A673 (cell line): ENCODE measurements around the gene SPARCL1. TPM values are rescaled to one million over a fixed set of nuclear protein-coding genes. Genes with fewer than 3 reads are reported as not detected.

Experiments
- BruUV-seq: library from RNA; stranded (reverse); fragments of 400-500 nt; replicated peaks from 2 replicates; lab custom pipeline; 2021; lab: Mats Ljungman, UMichigan
- CTCF ChIA-PET: fragments of 300-600 bp; sonication (Branson Sonifier 250); formaldehyde crosslinking; loops from one replicate; lab custom pipeline; 2022; ENCODE audit warnings: antibody characterized with exemption; lab: Charles Lee
- POLR2A ChIA-PET: fragments of 300-600 bp; sonication (Branson Sonifier 250); formaldehyde crosslinking; loops from one replicate; lab custom pipeline; 2022; ENCODE audit warnings: antibody characterized with exemption; ENCODE audit not compliant: low non-redundant PET; lab: Charles Lee
- DNase-seq: peaks from one replicate; pipeline ENCODE4 v3.0.0-alpha.2; 2015; ENCODE audit warnings: low spot score
- H3K27ac ChIP-seq: fragments of 200-600 bp; sonication (generic); 2 replicates; pipeline ENCODE4 v1.5.1; 2016; ENCODE audit warnings: mixed run types, low read depth, mild to moderate bottlenecking, mixed read lengths, antibody characterized with exemption, low read length; ENCODE audit not compliant: poor library complexity, severe bottlenecking
- H3K27me3 ChIP-seq: fragments of 200-600 bp; sonication (generic); replicated peaks from 2 replicates; pipeline ENCODE4 v1.6.1; 2017; ENCODE audit warnings: mixed run types, low read depth, mild to moderate bottlenecking, mixed read lengths, antibody characterized with exemption, low read length; ENCODE audit not compliant: insufficient read depth, poor library complexity
- H3K36me3 ChIP-seq: fragments of 200-600 bp; sonication (generic); 2 replicates; pipeline ENCODE4 v1.6.1; 2016; ENCODE audit warnings: mixed run types, mild to moderate bottlenecking, mixed read lengths, antibody characterized with exemption, low read length; ENCODE audit not compliant: insufficient read depth, poor library complexity, severe bottlenecking
- H3K4me1 ChIP-seq: fragments of 200-600 bp; sonication (generic); 2 replicates; pipeline ENCODE4 v1.6.1; 2017; ENCODE audit warnings: mixed run types, mild to moderate bottlenecking, mixed read lengths, antibody characterized with exemption, low read length; ENCODE audit not compliant: insufficient read depth, poor library complexity, severe bottlenecking
- H3K4me3 ChIP-seq: fragments of 200-600 bp; sonication (generic); 2 replicates; pipeline ENCODE4 v1.5.1; 2016; ENCODE audit warnings: low read depth, mixed run types, mild to moderate bottlenecking, mixed read lengths, low read length; ENCODE audit not compliant: poor library complexity, severe bottlenecking
- H3K9me3 ChIP-seq: fragments of 200-600 bp; sonication (generic); 2 replicates; pipeline ENCODE4 v1.6.1; 2016; ENCODE audit warnings: mixed run types, low read depth, mild to moderate bottlenecking, mixed read lengths, antibody characterized with exemption, low read length; ENCODE audit not compliant: poor library complexity, severe bottlenecking
- EZH2 ChIP-seq: fragments of 200-600 bp; sonication (generic); IDR thresholded peaks from 2 replicates; pipeline ENCODE4 v1.6.1; 2017; ENCODE audit warnings: borderline replicate concordance, low read depth, mild to moderate bottlenecking, mixed read lengths, antibody characterized with exemption, low read length; ENCODE audit not compliant: poor library complexity, severe bottlenecking
- intact Hi-C: fragments of 100-400 bp; cut with micrococcal nuclease; formaldehyde crosslinking; loops from one replicate; pipeline ENCODE4 v1.10.0; 2022; ENCODE audit not compliant: unreplicated experiment
- total RNA-seq: library from RNA; stranded (reverse); gene quantifications from 2 replicates; pipeline ENCODE4 v1.2.3, GENCODE V29; 2021
- TF ChIP-seq, protein P1 (sequence below): fragments of 300-800, 200-600 bp; sonication (generic); conservative IDR thresholded peaks from 2 replicates; pipeline ENCODE4 v1.5.1; 2017; ENCODE audit warnings: low read depth, mild to moderate bottlenecking, antibody characterized with exemption, low read length, moderate library complexity, mixed read lengths

Gene SPARCL1
- total RNA-seq, 1 experiment from 2014 or later: 1.1 TPM

DNA sequence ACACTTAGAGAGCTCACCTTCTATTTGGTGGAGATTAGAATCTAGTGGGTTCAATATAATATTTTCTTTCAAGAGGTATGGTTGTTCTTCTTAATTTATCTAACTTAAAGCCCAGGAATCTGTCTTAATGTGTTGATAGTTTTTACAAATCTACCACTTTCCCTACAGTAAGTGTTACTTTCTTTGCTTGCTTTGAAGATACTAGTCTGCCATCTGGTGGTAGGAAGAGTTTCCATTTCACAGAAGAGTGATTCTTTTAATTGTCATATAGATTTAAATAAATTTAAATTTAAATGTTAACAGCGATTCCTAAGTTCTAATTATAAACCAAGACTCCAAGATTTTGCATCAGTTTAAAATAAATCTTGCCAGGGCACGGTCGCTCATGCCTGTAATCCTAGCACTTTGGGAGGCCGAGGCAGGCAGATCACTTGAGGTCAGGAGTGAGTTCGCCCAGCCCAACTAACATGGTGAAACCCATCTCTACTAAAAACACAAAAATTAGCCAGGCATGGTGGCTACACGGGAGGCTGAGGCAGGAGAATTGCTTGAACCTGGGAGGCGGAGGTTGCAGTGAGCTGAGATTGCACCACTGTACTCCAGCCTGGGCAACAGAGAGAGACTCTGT, 63.3 kb downstream of the SPARCL1 start:
- no peak overlapping the region for H3K27ac ChIP-seq

DNA sequence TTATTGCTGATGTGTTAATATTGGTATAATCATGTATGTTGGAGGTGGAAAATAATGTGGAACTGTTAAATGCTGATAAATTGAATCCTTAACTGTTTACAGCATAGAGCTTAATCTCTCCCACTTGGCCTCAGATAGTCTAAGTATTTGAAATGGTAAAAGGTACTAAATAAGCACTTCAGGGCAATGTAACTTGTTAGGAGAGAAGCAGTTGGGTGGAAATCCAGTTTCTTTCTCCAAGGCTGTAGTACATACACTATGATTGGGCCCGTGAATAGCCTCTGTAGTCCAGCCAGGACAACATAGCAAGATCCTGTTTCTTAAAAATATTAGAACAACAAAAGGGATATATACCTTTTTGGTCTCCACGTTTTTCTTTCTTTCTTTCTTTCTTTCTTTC, 67.1 kb downstream of the SPARCL1 start:
- no TSS peak for BruUV-seq
- no peak overlapping the region for H3K4me3 ChIP-seq
- H3K27me3 ChIP-seq: no peaks in the 10 kb centered on the region
- no peaks in the 10 kb centered on the region for H3K9me3 ChIP-seq
- intact Hi-C loops: loop anchor here (10.0 kb wide), 1 partner anchor 307 kb away; no protein-coding TSS in a partner anchor
- no peak for DNase-seq
- H3K36me3 ChIP-seq: no peaks in the 10 kb centered on the region
- H3K27ac ChIP-seq: no peak overlapping the region
- TF ChIP-seq EZH2: no peak
- TF ChIP-seq, protein P1, sequence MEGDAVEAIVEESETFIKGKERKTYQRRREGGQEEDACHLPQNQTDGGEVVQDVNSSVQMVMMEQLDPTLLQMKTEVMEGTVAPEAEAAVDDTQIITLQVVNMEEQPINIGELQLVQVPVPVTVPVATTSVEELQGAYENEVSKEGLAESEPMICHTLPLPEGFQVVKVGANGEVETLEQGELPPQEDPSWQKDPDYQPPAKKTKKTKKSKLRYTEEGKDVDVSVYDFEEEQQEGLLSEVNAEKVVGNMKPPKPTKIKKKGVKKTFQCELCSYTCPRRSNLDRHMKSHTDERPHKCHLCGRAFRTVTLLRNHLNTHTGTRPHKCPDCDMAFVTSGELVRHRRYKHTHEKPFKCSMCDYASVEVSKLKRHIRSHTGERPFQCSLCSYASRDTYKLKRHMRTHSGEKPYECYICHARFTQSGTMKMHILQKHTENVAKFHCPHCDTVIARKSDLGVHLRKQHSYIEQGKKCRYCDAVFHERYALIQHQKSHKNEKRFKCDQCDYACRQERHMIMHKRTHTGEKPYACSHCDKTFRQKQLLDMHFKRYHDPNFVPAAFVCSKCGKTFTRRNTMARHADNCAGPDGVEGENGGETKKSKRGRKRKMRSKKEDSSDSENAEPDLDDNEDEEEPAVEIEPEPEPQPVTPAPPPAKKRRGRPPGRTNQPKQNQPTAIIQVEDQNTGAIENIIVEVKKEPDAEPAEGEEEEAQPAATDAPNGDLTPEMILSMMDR: no peak
- no peaks in the 10 kb centered on the region for H3K4me1 ChIP-seq
- CTCF ChIA-PET: no interaction called here
- POLR2A ChIA-PET: no interaction called here

More for the DNA sequence above, 63.3 kb downstream of the SPARCL1 start:
- intact Hi-C loops: loop anchor here (2.0 to 10.0 kb wide), 4 partner anchors 89 to 311 kb away; no protein-coding TSS in a partner anchor
- ChIA-PET CTCF (no interaction called here), POLR2A (no interaction called here)
- H3K9me3 ChIP-seq: no peaks in the 10 kb centered on the region
- H3K27me3 ChIP-seq: no peaks in the 10 kb centered on the region
- H3K4me3 ChIP-seq: no peak overlapping the region
- peak; percentile 29 for DNase-seq
- no peak for TF ChIP-seq EZH2
- TF ChIP-seq, protein P1: peak; percentile 56
- no TSS peak for BruUV-seq
- H3K4me1 ChIP-seq: no peaks in the 10 kb centered on the region
- no peaks in the 10 kb centered on the region for H3K36me3 ChIP-seq

DNA sequence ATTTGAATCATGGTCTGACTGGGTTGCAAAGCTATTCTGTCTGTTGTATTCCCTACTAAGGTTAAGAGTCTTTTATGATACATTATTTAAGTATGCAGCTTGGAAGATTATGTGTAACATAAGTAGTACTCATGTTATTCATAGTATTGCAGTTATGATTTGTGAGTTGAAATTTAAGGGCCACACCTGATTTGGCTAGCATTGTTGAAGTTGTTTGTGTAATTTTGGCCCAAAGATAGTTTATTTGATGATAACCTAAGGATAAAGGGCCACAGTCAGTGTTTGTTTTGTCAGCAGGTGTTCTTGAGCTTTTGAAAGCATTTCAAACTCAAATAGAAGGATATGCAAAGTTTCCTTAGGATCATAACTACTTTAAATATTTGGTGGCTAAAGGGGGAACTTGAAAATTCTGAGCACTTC, 67.9 kb downstream of the SPARCL1 start:
- no peaks in the 10 kb centered on the region for H3K27me3 ChIP-seq
- no peak for DNase-seq
- ChIA-PET POLR2A (interaction anchor here (0.6 kb wide), 1 partner anchor 43 kb away, joined by 4 read pairs; no protein-coding TSS in a partner anchor), CTCF (no interaction called here)
- H3K36me3 ChIP-seq: no peaks in the 10 kb centered on the region
- TF ChIP-seq, protein P1: no peak
- TF ChIP-seq EZH2: no peak
- no peaks in the 10 kb centered on the region for H3K9me3 ChIP-seq
- no peak overlapping the region for H3K4me3 ChIP-seq
- intact Hi-C loops: loop anchor here (10.0 kb wide), 1 partner anchor 306 kb away; no protein-coding TSS in a partner anchor
- BruUV-seq: no TSS peak
- no peaks in the 10 kb centered on the region for H3K4me1 ChIP-seq
- H3K27ac ChIP-seq: no peak overlapping the region
